Occipital lobe (tissue), 2 donors: ENCODE measurements around the gene NRIP1. TPM values are rescaled to one million over a fixed set of nuclear protein-coding genes. Genes with fewer than 3 reads are reported as not detected.

ENCODE experiments used
- DNase-seq: peaks from one replicate; lab custom pipeline; 2025; lab: John Stamatoyannopoulos, UW
- total RNA-seq: library from RNA; depleted of rRNA; stranded (reverse); fragments of >200 nt; gene quantifications from one replicate; pipeline ENCODE4 v1.2.3, GENCODE V29; 2014

Gene NRIP1
- total RNA-seq, 1 donor from 2014 or later, result 76.6 TPM

DNA sequence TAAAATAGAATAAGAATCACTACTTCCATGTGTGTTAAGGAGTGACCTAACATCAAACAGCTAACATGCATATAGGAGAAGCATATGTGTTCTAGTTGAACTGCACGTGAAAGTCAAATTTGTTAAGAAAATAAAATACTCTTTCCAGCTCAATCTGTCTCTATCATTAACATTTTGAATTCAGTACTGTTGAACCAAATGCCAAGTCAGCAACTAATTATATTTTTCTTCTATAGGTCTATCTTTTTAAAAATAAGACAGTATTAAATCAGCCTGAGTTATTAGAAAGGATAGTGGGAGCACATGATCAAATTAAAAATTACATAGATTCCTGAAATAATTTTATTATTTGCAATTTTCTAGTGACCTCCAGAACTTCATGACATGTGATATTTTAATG lies 141.8 kb downstream of the NRIP1 start:
- DNase-seq, result no peak

- no peak for DNase-seq
These were observed 146.3 kb downstream of the NRIP1 start for GRCh38 chr21:14918527-14918926.

GRCh38 chr21:14917762-14918161 lies 147.0 kb downstream of the NRIP1 start:
- DNase-seq, result no peak

DNA sequence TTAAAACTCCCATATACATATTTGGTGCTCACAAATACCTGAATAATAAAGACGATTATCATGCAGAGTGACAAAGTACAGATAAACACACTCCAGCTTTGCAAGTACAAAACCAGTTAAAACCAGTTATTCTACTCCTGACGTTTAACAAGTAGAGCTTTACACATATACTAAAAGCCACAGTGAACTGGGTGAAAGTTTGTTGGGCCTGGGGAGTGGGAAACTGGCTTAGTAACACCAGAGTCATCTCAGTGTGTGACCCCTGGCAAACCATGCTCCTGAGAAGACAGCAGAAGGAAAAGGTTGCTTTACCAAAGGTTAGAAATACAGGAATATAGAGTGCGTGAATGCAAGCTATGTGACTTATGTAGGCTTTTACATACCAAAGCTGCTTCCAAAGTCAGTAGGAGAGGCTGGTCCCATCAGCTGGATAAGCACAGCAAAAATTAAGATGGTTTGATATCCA lies 148.1 kb downstream of the NRIP1 start:
- DNase-seq, result no peak

DNA sequence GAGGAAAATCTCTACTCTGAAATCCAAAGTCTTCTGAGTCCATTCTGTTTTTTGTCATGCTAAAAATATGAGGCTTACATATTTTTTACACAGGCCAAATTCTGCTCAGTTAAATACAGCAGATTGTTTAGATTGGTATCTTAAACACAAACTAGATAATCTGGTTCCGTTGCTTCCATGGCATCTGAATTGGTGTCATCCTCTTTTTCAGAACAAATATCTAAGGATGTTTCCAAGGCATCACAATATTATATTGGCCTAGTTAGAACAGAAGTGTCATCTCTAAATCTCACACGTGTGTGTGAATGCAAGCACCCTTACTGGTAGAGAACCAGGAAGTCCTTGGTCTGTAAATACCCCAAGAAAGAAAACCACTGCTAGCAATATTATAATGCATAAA lies 151.2 kb downstream of the NRIP1 start:
- no peak for DNase-seq

DNA sequence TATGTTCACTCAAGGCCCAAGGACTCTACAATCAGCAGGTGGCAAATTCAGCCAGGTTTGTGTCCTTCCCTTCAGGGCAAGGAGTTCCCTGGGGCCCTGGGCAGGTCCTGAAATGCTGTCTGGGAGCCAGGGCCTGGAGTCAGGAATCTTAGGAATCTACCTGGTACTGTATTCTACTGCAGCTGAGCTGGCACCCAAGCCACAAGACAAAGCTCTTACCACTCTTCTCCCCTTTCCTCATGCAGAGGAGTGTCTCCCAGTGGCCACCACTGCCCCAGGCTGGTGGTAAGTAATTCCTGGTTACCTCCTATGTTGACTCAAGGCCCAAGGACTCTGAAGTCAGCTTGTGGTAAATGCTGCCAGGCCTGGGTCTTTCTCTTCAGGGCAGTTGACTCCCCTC lies 153.4 kb downstream of the NRIP1 start:
- no peak for DNase-seq
